Right lung (tissue), 5 donors: ENCODE data around the gene TMEM240. TPM values are rescaled to one million over a fixed set of nuclear protein-coding genes. Genes with fewer than 3 reads are reported as not detected.
"Not testable (repeated sequence)": the region's sequence is repeated elsewhere in the genome, so short reads cannot be mapped to it uniquely, and the experiment has no call there.

Experiments used
- DNase-seq, 2 donors: peaks; one replicate each; pipeline ENCODE4 v3.0.0-alpha.2; 2013
- polyA plus RNA-seq, 5 donors: library from polyadenylated mRNA; unstranded; fragments of 120-200 nt; gene quantifications; one replicate each; pipeline versions ENCODE4 v1.2.1 to v1.2.3, GENCODE V29; 2013; ENCODE audit warnings: inconsistent platforms in 1 of 5, low replicate concordance in 1 of 5; ENCODE audit not compliant: insufficient read length in 5 of 5, insufficient read depth in 1 of 5

The TMEM240 gene
- polyA plus RNA-seq, 5 donors = 3.8 to 8.1 (median 4.5) TPM

DNA sequence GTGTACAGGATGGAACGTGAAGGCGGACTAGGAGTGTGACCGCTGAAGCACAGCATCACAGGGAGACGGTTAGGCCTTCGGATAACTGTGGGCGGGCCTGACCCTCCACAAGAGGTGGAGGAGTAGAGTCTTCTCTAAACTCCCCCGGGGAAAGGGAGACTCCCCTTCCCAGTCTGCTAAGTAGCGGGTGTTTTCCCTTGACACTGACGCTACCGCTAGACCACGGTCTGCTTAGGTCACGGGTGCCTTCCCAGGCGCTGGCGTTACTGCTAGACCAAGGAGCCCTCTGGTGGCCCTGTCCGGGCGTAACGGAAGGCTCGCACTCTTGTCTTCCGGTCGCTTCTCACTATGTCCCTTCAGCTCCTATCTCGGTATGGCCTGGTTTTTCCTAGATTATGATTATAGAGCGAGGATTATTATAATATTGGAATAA is 35.0 kb downstream of the TMEM240 start:
- not testable (repeated sequence) for DNase-seq

DNA sequence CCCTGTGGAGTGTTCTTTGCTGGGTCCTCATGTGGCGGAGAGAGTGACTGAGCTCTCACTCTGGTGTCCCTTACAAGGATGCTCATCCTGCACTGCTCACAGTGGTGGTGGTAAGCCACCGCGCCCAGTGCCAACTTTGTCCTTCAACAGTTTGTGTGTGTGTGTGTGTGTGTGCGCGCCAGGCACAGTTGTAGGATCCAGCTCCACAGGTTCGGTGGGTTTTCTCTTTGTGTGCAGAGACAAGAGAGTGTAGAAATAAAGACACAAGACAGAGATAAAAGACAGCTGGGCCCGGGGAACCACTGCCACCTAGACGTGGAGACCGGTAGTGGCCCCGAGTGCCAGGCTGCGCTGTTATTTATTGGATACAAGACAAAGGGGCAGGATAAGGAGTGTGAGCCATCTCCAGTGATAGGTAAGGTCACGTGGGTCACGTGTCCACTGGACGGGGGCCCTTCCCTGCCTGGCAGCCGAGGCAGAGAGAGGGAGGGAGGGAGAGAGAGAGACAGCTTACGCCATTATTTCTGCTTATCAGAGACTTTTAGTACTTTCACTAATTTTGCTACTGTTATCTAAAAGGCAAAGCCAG is 35.6 kb downstream of the TMEM240 start:
- peak; percentile 23 to 26 for DNase-seq

DNA sequence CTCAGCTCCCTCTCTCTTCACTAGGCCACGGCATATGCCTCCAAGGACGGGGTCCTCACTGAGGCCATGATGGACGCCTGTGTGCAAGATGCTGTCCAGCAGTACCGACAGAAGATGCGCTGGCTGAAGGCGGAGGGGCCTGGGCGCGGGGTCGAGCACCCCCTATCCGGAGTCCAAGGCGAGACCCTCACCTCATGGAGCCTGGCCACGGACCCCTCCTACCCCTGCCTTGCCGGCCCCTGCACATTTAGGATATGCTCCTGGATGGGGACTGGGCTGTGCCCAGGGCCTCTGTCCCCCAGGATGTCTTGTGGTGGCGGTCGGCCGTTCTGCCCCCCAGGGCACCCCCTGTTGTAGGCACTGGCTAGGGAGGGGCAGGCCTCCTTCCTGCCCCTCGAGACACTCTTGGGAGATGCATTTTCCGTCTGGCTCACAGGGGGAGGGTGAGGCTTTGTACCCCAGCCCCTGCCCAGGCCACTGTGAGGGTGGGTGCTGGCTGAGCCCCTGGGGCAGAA is 44.9 kb downstream of the TMEM240 start:
- DNase-seq = not testable (repeated sequence)

DNA sequence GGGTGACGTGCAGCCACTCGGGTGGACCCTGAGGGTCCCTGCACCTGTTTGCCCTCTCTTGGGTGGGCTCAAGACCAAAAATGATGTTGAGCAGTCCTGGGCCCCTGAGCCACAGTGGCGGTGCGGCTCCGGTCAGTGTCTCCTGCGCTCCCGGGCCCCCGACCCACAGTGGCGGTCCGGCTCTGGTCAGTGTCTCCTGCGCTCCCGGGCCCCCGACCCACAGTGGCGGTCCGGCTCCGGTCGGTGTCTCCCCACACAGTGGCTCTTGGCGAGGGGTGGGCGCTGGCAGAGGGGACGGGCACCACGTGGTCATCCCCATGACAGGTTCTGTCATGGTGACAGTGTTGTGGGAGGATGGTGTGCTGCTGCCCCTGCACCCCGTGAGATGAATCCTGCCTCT is 46.1 kb downstream of the TMEM240 start:
- DNase-seq = not testable (repeated sequence)

DNA sequence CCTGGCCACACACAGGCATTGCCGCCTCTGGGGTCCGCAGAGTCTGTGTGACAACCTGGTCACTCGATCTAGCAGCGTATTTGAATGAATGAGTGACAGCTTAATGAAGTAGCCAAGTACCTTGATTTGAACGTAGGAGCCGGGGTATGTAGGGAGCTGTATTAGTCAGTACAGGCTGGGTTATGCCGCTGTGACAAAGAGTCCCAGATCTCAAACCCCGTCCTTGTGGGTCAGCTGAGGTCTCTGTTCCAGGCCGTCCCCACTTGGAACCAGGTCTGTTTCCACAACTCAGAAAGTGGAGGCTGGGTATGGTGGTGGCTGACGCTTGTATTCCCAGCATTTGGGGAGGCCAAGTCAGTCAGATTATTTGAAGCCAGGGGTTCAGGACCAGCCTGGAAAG is 48.8 kb downstream of the TMEM240 start:
- no peak for DNase-seq

DNA sequence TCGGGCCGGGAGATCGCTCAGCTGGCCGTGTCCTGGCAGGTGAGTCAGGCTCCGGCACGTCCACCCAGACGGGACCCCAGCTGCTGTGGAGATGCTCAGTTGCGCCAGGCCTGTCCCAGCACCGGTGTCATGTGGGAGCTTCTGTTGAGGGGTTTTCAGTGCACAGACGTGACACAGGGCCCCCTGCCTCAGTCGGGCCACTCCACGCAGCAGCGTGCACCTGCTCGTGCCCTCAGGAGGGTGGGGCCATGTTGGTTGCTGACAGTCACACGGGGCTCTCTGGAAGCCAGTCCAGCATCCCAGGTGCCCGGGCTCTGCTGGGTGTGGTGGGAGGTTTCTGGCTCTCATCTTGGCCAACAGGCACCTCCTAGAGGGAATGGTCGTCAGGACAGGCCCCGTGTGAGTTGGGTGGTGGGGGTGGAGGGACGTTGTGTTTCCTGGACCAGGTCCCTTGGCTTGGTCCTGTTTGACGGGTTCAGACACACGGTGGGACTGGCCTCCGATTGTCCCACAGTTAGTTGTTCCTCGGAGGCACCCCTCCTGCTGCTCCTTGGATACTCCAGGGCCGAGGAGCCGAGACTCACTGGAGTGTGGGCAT is 49.7 kb downstream of the TMEM240 start:
- no peak for DNase-seq

DNA sequence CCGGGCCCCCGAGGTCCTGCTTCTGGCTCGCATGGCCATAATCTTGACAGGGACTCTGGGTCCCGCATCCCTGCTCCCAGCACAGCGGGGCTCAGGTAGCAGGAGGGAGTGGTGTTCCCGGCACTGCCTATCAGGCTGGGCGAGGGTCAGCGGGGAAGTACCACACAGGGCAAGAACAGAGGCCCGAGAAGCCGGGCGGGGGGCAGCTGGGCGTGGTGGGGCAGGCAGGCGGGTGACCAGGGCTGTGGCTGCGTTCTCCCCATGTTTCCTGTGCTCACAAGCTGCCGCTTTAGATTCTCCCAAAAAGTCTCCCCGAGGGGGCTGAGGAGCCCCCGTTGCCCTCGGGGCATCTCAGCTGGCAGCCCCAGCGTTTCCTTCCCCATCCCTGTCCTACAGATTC is 50.6 kb downstream of the TMEM240 start:
- no peak for DNase-seq

DNA sequence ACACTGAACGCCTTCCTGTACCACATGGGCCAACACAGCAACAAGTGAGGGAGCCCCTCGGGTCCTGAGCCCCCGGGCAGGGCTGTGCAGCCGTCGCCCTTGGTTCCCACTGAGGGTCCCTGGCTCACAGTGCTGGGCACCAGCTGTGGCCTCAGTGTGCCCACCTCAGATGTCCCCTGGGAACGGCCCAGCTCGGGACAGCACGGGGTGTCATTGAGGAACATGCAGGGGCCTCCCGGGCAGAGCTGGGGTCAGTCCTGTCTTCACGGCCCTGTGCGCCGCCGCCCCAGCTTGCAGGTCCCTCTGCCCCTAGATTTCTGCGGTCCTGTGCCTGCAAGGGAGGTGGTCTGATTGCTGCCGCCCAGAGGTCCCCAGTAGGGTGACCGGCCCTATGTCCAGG is 51.2 kb downstream of the TMEM240 start:
- DNase-seq = no peak

DNA sequence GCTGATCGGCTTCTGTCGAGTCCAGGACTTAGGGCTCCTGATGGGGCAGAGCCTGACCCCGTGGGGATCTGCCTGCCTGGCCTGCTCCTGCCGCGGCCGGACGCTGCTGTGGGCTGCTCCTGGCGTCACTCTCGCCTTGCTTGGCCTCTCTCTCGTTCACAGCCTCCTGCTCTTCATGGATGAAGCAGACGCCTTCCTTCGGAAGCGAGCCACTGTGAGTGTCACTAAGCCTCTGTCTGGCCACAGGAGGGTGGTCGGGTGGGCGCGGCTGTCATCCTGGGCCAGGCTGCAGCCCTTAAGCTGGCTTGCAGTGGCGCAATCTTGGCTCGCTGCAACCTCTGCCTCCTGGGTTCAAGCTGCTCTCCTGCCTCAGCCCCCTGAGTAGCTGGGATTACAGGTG is 52.7 kb downstream of the TMEM240 start:
- no peak for DNase-seq

DNA sequence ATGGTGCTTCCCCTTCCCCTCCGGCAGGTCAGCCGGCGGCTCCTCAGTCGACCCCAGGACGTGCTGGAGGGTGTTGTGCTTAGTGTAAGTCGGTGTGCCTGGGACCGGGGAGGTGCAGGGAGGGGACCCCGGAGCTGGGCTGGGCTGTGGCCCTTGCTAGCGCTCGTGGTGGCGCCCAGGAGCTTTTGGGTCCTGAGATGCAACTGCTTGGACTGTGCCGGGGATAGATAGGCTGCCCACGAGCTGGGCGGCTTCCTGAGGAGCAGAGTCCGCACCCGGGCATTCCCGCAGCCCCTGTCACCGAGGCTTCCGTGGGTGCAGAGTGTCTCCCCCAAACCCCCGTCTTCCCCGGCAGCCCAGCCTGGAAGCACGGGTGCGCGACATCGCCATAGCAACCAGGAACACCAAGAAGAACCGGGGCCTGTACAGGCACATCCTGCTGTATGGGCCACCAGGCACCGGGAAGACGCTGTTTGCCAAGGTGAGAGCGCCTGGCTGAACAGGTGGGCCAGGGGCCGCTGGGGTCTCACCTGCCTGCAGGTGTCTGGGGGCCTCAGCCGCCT is 54.6 kb downstream of the TMEM240 start:
- DNase-seq = not testable (repeated sequence)

DNA sequence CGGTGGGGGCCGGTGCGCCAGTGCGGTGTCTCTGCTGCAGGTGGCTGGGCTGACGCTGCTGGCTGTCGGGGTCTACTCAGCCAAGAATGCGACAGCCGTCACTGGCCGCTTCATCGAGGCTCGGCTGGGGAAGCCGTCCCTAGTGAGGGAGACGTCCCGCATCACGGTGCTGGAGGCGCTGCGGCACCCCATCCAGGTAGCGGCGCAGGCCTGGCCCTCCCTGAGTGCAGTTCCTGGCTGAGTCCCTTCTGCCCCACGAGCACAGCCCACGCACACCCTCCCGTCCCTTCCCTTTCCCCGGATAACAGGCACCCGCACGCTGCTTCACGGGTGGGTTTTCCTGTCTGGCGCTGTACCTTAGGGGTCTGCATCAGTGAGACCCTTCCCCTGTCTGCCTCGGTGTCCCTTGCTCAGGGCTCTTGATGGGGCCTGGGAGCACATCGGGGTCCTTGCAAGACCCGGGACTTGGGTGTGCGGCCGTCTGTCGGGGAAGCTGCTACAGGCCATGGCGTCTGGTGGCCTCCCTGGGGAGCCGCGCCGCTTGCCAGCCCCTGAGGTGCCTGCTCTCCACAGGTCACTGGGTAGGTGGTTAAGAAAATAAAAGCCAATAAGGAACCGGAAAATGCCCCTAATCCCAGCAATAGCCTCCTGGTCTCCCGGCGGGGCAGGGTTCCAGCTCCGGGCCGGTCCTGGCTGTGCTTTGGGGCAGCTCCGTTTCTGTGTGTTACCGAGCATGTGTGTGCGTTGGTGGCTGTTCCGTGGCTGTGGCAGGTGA is 55.3 kb downstream of the TMEM240 start:
- not testable (repeated sequence) for DNase-seq

Other genes starting within 250 kb of the TMEM240 start
- gene ACAP3, start 232.7 kb downstream of the TMEM240 start, polyA plus RNA-seq = 10 to 100 TPM; 26.3 to 61.2 (median 38.8) TPM
- 10 to 100 TPM in 1 of 5 donors, 1 to 10 TPM in 4; 4.6 to 12.3 (median 6.4) TPM for gene PUSL1, start 232.0 kb downstream of the TMEM240 start, polyA plus RNA-seq
- gene INTS11, start 216.0 kb downstream of the TMEM240 start, polyA plus RNA-seq = 100 to 1,000 TPM; 102 to 144 (median 126) TPM
- 10 to 100 TPM in 4 of 5 donors, 1 to 10 TPM in 1; 9.4 to 22.0 (median 12.4) TPM for gene CPTP, start 215.8 kb downstream of the TMEM240 start, polyA plus RNA-seq
- under 1 TPM; 0.24 to 0.88 (median 0.49) TPM for gene TAS1R3, start 209.3 kb downstream of the TMEM240 start, polyA plus RNA-seq
- 10 to 100 TPM; 19.5 to 51.3 (median 29.9) TPM for gene DVL1, start 191.2 kb downstream of the TMEM240 start, polyA plus RNA-seq
- gene MXRA8, start 182.1 kb downstream of the TMEM240 start, polyA plus RNA-seq = 100 to 1,000 TPM; 108 to 164 (median 155) TPM
- 10 to 100 TPM; 36.5 to 88.5 (median 46.3) TPM for gene AURKAIP1, start 165.4 kb downstream of the TMEM240 start, polyA plus RNA-seq
- 100 to 1,000 TPM; 256 to 387 (median 327) TPM for gene CCNL2, start 141.3 kb downstream of the TMEM240 start, polyA plus RNA-seq
- gene MRPL20, start 133.3 kb downstream of the TMEM240 start, polyA plus RNA-seq = 100 to 1,000 TPM in 3 of 5 donors, 10 to 100 TPM in 2; 88.3 to 150 (median 104) TPM
- gene ANKRD65, start 119.3 kb downstream of the TMEM240 start, polyA plus RNA-seq = 10 to 100 TPM; 22.2 to 46.8 (median 35.6) TPM
- 100 to 1,000 TPM in 1 of 5 donors, 10 to 100 TPM in 4; 39.8 to 147 (median 63.9) TPM for gene VWA1, start 104.9 kb downstream of the TMEM240 start, polyA plus RNA-seq
- 1 to 10 TPM; 2.1 to 4.0 (median 3.3) TPM for gene ATAD3C, start 90.9 kb downstream of the TMEM240 start, polyA plus RNA-seq
- 10 to 100 TPM; 13.1 to 23.5 (median 14.8) TPM for gene ATAD3B, start 68.9 kb downstream of the TMEM240 start, polyA plus RNA-seq
- gene ATAD3A, start 28.5 kb downstream of the TMEM240 start, polyA plus RNA-seq = 10 to 100 TPM; 13.8 to 31.6 (median 18.3) TPM
- 10 to 100 TPM; 61.9 to 99.7 (median 71.7) TPM for gene SSU72, start 34.2 kb upstream of the TMEM240 start, polyA plus RNA-seq
- 1 to 10 TPM; 1.5 to 3.9 (median 1.7) TPM for gene FNDC10, start 59.5 kb upstream of the TMEM240 start, polyA plus RNA-seq
- gene MIB2, start 74.9 kb upstream of the TMEM240 start, polyA plus RNA-seq = 100 to 1,000 TPM in 1 of 5 donors, 10 to 100 TPM in 4; 33.2 to 126 (median 58.6) TPM
- 100 to 1,000 TPM in 1 of 5 donors, 10 to 100 TPM in 4; 28.4 to 125 (median 60.5) TPM for gene MMP23B, start 91.5 kb upstream of the TMEM240 start, polyA plus RNA-seq
- gene CDK11B, start 118.4 kb upstream of the TMEM240 start, polyA plus RNA-seq = 10 to 100 TPM; 31.8 to 45.6 (median 42.0) TPM
- gene SLC35E2B, start 152.2 kb upstream of the TMEM240 start, polyA plus RNA-seq = 10 to 100 TPM; 60.4 to 95.1 (median 90.0) TPM
- gene CDK11A, start 183.7 kb upstream of the TMEM240 start, polyA plus RNA-seq = 10 to 100 TPM; 25.9 to 45.0 (median 40.5) TPM
- gene NADK, start 237.8 kb upstream of the TMEM240 start, polyA plus RNA-seq = 10 to 100 TPM; 32.3 to 55.2 (median 40.4) TPM